ENCODE results near the gene MEGF11. TPM values are rescaled to one million over a fixed set of nuclear protein-coding genes. Genes with fewer than 3 reads are reported as not detected.

MEGF11 gene
- total RNA-seq, 2 experiments from 2014 or later, result not detected

GRCh38 chr15:66290518-66290917 is 37.0 kb upstream of the MEGF11 start:
- Mint-ChIP-seq H3K9me3 (ENCODE audit: insufficient read depth) (no peaks in the 10 kb centered on the region), H3K27me3 (ENCODE audit: low read depth) (no peaks in the 10 kb centered on the region), H3K4me1 (ENCODE audit: low read depth) (peaks cover 43% of the 10 kb centered on the region), H3K27ac (no peak overlapping the region), H3K36me3 (ENCODE audit: low read depth) (peaks cover 2% of the 10 kb centered on the region), H3K4me3 (no peak overlapping the region)
- CTCF ChIA-PET, result interaction anchor here (1.0 to 5.3 kb wide), 2 partner anchors 40 to 207 kb away, joined by 3 to 53 read pairs; partner anchors contain the start of gene SNAPC5
- ATAC-seq, result no peak
- POLR2A ChIA-PET, result interaction anchor here (1.0 kb wide), 1 partner anchor 215 kb away, joined by 3 read pairs; the partner anchor contains the start of gene ZWILCH
- DNase-seq, result peak; percentile 28

GRCh38 chr15:66290007-66290406 is 36.5 kb upstream of the MEGF11 start:
- H3K36me3 Mint-ChIP-seq (ENCODE audit: low read depth), result peaks cover 2% of the 10 kb centered on the region
- ATAC-seq, result no peak
- DNase-seq, result no peak
- H3K9me3 Mint-ChIP-seq (ENCODE audit: insufficient read depth), result no peaks in the 10 kb centered on the region
- peaks cover 40% of the 10 kb centered on the region for H3K4me1 Mint-ChIP-seq (ENCODE audit: low read depth)
- POLR2A ChIA-PET, result interaction anchor here (1.0 kb wide), 1 partner anchor 215 kb away, joined by 3 read pairs; the partner anchor contains the start of gene ZWILCH
- H3K27me3 Mint-ChIP-seq (ENCODE audit: low read depth), result no peaks in the 10 kb centered on the region
- H3K27ac Mint-ChIP-seq, result no peak overlapping the region
- H3K4me3 Mint-ChIP-seq, result no peak overlapping the region
- CTCF ChIA-PET, result interaction anchor here (5.3 kb wide), 1 partner anchor 208 kb away, joined by 53 read pairs; the partner anchor contains the start of gene SNAPC5

GRCh38 chr15:66288551-66289185 is 35.1 kb upstream of the MEGF11 start:
- no peak for DNase-seq
- no peak for ATAC-seq
- ChIA-PET CTCF (interaction anchor here (0.7 to 2.3 kb wide), 6 partner anchors 20 to 210 kb away, joined by 3 to 16 read pairs (median 3); partner anchors contain the start of gene SNAPC5), POLR2A (interaction anchor here (0.6 kb wide), 2 partner anchors 482 to 704 kb away, joined by 3 read pairs; no protein-coding TSS in a partner anchor)
- H3K27ac Mint-ChIP-seq, result no peak overlapping the region
- no peaks in the 10 kb centered on the region for H3K27me3 Mint-ChIP-seq (ENCODE audit: low read depth)
- no peaks in the 10 kb centered on the region for H3K9me3 Mint-ChIP-seq (ENCODE audit: insufficient read depth)
- H3K4me3 Mint-ChIP-seq, result no peak overlapping the region
- no peaks in the 10 kb centered on the region for H3K36me3 Mint-ChIP-seq (ENCODE audit: low read depth)
- peaks cover 30% of the 10 kb centered on the region for H3K4me1 Mint-ChIP-seq (ENCODE audit: low read depth)

GRCh38 chr15:66288093-66288492 is 34.5 kb upstream of the MEGF11 start:
- H3K27ac Mint-ChIP-seq, result no peak overlapping the region
- H3K27me3 Mint-ChIP-seq (ENCODE audit: low read depth), result no peaks in the 10 kb centered on the region
- no peak overlapping the region for H3K4me3 Mint-ChIP-seq
- ATAC-seq (no peak), DNase-seq (no peak)
- H3K36me3 Mint-ChIP-seq (ENCODE audit: low read depth), result no peaks in the 10 kb centered on the region
- H3K4me1 Mint-ChIP-seq (ENCODE audit: low read depth), result peaks cover 30% of the 10 kb centered on the region
- ChIA-PET POLR2A (interaction anchor here (0.6 kb wide), 1 partner anchor 481 kb away, joined by 3 read pairs; no protein-coding TSS in a partner anchor), CTCF (interaction anchor here (0.7 to 2.3 kb wide), 8 partner anchors 20 to 693 kb away, joined by 3 to 16 read pairs (median 3); partner anchors contain the start of gene SNAPC5)
- H3K9me3 Mint-ChIP-seq (ENCODE audit: insufficient read depth), result no peaks in the 10 kb centered on the region

GRCh38 chr15:66287461-66288057 is 34.0 kb upstream of the MEGF11 start:
- Mint-ChIP-seq H3K9me3 (ENCODE audit: insufficient read depth) (no peaks in the 10 kb centered on the region), H3K36me3 (ENCODE audit: low read depth) (no peaks in the 10 kb centered on the region), H3K27me3 (ENCODE audit: low read depth) (no peaks in the 10 kb centered on the region), H3K4me3 (no peak overlapping the region), H3K4me1 (ENCODE audit: low read depth) (peaks cover 28% of the 10 kb centered on the region), H3K27ac (no peak overlapping the region)
- CTCF ChIA-PET, result interaction anchor here (0.7 to 2.3 kb wide), 6 partner anchors 20 to 692 kb away, joined by 3 to 16 read pairs (median 3); partner anchors contain the start of gene SNAPC5
- no peak for ATAC-seq
- no peak for DNase-seq
- POLR2A ChIA-PET, result no interaction called here

GRCh38 chr15:66285533-66286280 is 32.2 kb upstream of the MEGF11 start:
- ATAC-seq, result no peak
- Mint-ChIP-seq H3K9me3 (ENCODE audit: insufficient read depth) (no peaks in the 10 kb centered on the region), H3K27ac (no peak overlapping the region), H3K4me1 (ENCODE audit: low read depth) (peaks cover 12% of the 10 kb centered on the region), H3K36me3 (ENCODE audit: low read depth) (no peaks in the 10 kb centered on the region), H3K27me3 (ENCODE audit: low read depth) (peaks cover 3% of the 10 kb centered on the region), H3K4me3 (no peak overlapping the region)
- POLR2A ChIA-PET, result no interaction called here
- CTCF ChIA-PET, result no interaction called here
- no peak for DNase-seq

GRCh38 chr15:66284271-66284670 is 30.7 kb upstream of the MEGF11 start:
- ATAC-seq (no peak), DNase-seq (no peak)
- H3K27ac Mint-ChIP-seq, result no peak overlapping the region
- H3K4me3 Mint-ChIP-seq, result no peak overlapping the region
- no peaks in the 10 kb centered on the region for H3K36me3 Mint-ChIP-seq (ENCODE audit: low read depth)
- no peaks in the 10 kb centered on the region for H3K9me3 Mint-ChIP-seq (ENCODE audit: insufficient read depth)
- peaks cover 5% of the 10 kb centered on the region for H3K4me1 Mint-ChIP-seq (ENCODE audit: low read depth)
- POLR2A ChIA-PET, result no interaction called here
- peaks cover 11% of the 10 kb centered on the region for H3K27me3 Mint-ChIP-seq (ENCODE audit: low read depth)
- CTCF ChIA-PET, result no interaction called here

GRCh38 chr15:66278671-66279070 is 25.1 kb upstream of the MEGF11 start:
- ATAC-seq, result no peak

GRCh38 chr15:66278056-66278455 is 24.5 kb upstream of the MEGF11 start:
- Mint-ChIP-seq H3K27ac (no peak overlapping the region), H3K4me1 (ENCODE audit: low read depth) (no peaks in the 10 kb centered on the region), H3K36me3 (ENCODE audit: low read depth) (no peaks in the 10 kb centered on the region), H3K9me3 (ENCODE audit: insufficient read depth) (no peaks in the 10 kb centered on the region), H3K27me3 (ENCODE audit: low read depth) (peaks cover 17% of the 10 kb centered on the region), H3K4me3 (no peak overlapping the region)
- POLR2A ChIA-PET, result no interaction called here
- DNase-seq (no peak), ATAC-seq (no peak)
- CTCF ChIA-PET, result no interaction called here

More at GRCh38 chr15:66278671-66279070, 25.1 kb upstream of the MEGF11 start:
- no peak for DNase-seq
- CTCF ChIA-PET, result no interaction called here
- H3K27me3 Mint-ChIP-seq (ENCODE audit: low read depth), result peaks cover 17% of the 10 kb centered on the region
- no peaks in the 10 kb centered on the region for H3K4me1 Mint-ChIP-seq (ENCODE audit: low read depth)
- no peaks in the 10 kb centered on the region for H3K9me3 Mint-ChIP-seq (ENCODE audit: insufficient read depth)
- no peaks in the 10 kb centered on the region for H3K36me3 Mint-ChIP-seq (ENCODE audit: low read depth)
- H3K27ac Mint-ChIP-seq, result no peak overlapping the region
- no peak overlapping the region for H3K4me3 Mint-ChIP-seq
- POLR2A ChIA-PET, result no interaction called here

GRCh38 chr15:66276546-66276945 is 23.0 kb upstream of the MEGF11 start:
- no peak overlapping the region for H3K27ac Mint-ChIP-seq
- H3K4me1 Mint-ChIP-seq (ENCODE audit: low read depth), result no peaks in the 10 kb centered on the region
- ATAC-seq, result no peak
- peaks cover 19% of the 10 kb centered on the region for H3K27me3 Mint-ChIP-seq (ENCODE audit: low read depth)
- no peaks in the 10 kb centered on the region for H3K9me3 Mint-ChIP-seq (ENCODE audit: insufficient read depth)
- H3K4me3 Mint-ChIP-seq, result no peak overlapping the region
- ChIA-PET POLR2A (no interaction called here), CTCF (no interaction called here)
- no peaks in the 10 kb centered on the region for H3K36me3 Mint-ChIP-seq (ENCODE audit: low read depth)
- no peak for DNase-seq

- peaks cover 1% of the 10 kb centered on the region for H3K4me1 Mint-ChIP-seq (ENCODE audit: low read depth)
- no peak overlapping the region for H3K27ac Mint-ChIP-seq
- no peak for DNase-seq
- H3K27me3 Mint-ChIP-seq (ENCODE audit: low read depth), result peaks cover 18% of the 10 kb centered on the region
- CTCF ChIA-PET, result no interaction called here
- no peak overlapping the region for H3K4me3 Mint-ChIP-seq
- ATAC-seq, result no peak
- H3K9me3 Mint-ChIP-seq (ENCODE audit: insufficient read depth), result no peaks in the 10 kb centered on the region
- H3K36me3 Mint-ChIP-seq (ENCODE audit: low read depth), result no peaks in the 10 kb centered on the region
- POLR2A ChIA-PET, result no interaction called here
Observed at GRCh38 chr15:66275352-66275751, 21.8 kb upstream of the MEGF11 start.

GRCh38 chr15:66270932-66271331 is 17.4 kb upstream of the MEGF11 start:
- Mint-ChIP-seq H3K27me3 (ENCODE audit: low read depth) (peaks cover 15% of the 10 kb centered on the region), H3K4me1 (ENCODE audit: low read depth) (peaks cover 1% of the 10 kb centered on the region), H3K27ac (no peak overlapping the region), H3K36me3 (ENCODE audit: low read depth) (no peaks in the 10 kb centered on the region), H3K4me3 (no peak overlapping the region), H3K9me3 (ENCODE audit: insufficient read depth) (no peaks in the 10 kb centered on the region)
- ChIA-PET POLR2A (no interaction called here), CTCF (interaction anchor here (1.1 to 1.3 kb wide), 2 partner anchors 8 to 228 kb away, joined by 3 read pairs; no protein-coding TSS in a partner anchor)
- DNase-seq (no peak), ATAC-seq (no peak)

All from activated CD8-positive, alpha-beta T cell treated with anti-CD3 and anti-CD28 coated beads, Interleukin-2, amount 10 ng/mL, durations not matched to agents 7 days and 5 days (primary cell).